ENCODE measurements around the gene ADD2.

The ADD2 gene

DNA sequence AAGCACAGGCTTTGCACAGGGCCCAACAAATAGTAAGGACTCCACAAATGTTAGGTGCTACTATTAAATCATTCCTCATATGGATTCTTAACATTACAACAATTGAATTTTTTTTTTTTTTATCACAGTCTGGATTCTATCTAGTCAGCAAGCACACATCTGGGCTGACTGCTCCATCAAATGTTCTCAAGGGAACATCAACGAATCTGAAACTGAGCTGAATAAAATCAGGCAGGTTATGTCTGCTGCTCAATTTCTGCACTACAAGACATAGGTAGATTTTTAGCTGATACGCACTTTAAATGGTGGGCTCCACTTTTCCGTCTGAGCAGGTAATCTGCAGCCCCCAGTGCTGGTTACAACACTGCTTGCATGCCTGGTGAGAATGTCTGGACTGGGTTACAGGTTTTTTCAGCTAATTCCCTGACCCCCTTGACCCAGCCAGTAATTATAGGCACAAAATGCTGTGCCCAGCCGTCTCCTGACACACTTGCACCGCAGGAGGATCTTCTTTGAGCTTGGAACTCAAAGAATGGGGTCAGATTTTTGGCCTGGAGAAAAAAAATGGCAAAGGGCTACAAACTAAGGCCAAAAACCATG is 44.6 kb downstream of the ADD2 start:
- no peak for DNase-seq (ENCODE audit: low read depth in 2 of 2)

DNA sequence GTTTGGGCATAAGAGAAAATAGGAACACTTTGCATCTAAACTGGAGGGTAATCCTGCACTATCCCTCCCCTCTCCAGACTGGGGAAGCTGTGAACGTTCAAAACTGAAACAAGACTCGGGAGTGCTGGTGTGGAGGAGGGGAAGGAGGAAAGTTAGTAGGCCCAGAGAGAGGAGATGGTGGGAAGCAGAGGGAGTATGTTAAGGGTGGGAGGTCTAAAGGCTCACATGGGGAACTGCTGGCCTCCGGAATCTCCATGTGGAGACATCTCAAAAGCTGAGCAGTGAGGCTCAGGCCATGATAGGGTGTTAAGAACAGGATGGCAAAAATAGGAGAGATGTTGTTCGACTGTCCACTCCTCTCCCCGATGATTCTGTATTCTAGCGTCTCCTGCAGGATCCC is 47.9 kb downstream of the ADD2 start:
- DNase-seq (ENCODE audit: low read depth in 2 of 2) = no peak

DNA sequence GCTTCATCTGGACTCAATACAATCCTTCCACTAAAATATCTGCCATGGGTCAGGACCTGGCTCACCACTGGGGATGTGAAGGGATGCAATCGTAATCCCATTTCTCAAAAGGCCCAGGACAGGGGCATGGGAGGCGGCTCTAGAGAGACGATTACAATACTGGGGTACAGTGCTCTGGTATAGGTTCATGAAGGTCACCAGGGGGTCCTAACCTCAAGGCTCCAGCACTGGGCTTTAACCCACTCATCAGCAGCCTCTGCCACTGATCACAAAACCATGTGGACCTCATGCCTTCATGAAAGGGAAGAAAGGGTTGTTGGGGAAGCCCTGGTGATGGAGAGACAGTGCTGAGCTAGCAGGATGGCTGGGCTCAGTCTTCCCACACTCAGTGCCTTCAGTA is 48.8 kb downstream of the ADD2 start:
- no peak for DNase-seq (ENCODE audit: low read depth in 2 of 2)

DNA sequence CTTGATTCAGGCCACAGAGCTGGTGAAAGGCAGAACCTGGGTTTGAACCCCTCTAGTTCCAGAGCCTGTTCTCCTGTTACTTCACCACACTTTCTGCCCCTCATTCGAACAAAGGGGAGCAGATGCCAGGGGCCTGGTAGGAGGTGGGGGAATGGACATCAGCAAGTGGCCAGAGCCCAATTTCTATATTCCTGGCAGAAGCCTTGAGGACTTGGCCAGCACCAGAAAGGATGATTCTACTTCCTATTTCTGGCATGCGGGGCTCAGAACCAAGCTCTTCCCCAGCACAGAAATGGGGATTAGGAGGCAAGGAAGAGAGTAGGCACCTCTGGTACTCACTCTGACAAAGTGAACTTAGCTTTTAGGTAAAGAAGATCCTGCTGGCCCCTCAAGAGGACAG is 49.3 kb downstream of the ADD2 start:
- no peak for DNase-seq (ENCODE audit: low read depth in 2 of 2)

DNA sequence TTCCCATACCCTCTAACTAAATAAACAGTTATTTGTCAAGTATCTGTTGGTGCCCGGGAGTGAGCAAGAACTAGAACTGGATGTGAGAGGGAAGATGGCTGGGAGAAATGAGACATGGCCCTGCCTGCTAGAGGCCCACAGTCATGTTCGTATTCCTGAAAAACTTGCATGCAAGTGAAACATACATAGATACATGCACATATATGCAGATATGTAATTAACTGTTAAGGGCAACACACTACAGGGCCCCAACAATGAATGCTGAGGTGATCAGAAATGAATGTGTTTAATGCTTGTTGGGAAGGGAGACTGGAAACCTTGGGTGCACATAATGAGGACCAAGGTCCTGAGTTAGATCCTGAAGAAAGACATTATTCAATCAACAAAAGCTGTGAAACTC is 49.8 kb downstream of the ADD2 start:
- DNase-seq (ENCODE audit: low read depth in 2 of 2) = no peak

DNA sequence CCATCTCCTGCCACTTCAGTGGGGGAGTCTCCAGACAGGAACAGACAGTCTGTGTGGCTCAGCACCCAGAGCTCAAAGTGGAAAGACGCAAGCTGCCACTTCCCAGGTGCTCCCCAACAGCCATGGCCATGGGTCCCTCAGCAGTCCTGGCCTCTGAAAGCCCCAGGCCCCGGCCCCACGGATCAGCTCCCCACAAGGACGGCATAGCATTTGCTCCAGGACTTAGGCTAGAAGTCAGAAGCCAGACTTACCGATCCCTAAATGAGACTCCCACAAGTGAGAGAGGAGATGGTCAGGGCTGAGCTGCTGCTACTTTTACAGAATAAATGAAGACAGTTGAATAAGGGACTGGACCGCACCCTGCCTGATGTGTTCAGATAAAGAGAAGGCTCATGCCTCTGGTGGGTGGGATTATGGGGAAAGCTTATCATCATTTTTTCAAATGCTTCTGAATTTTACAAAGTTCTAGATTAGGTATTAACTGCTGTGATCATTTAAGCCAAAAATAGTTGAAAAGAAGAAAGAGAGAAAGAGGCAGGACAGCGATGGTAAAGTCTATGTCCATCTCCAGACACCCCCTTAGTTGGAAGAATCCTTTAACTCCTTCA is 50.5 kb downstream of the ADD2 start:
- DNase-seq (ENCODE audit: low read depth in 2 of 2) = no peak

DNA sequence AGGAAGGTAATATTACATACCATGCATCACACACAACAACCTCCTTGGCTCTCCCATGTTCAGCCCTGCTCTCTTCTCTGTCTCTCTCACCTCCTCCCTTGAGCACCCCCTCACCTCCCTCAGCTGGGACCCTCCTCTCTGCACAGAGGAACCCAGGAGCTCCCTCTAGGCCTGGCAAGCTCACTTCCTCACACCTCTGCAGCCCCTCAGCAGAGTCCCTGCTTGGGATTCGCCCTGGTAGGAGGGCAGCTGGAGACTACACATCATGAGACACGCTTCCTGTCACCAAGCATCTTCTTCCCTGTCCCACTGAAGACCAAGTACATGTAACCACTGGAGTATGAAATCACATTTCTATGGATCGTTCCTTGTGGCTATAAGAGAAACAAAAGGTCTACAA is 51.0 kb downstream of the ADD2 start:
- DNase-seq (ENCODE audit: low read depth in 2 of 2) = no peak

DNA sequence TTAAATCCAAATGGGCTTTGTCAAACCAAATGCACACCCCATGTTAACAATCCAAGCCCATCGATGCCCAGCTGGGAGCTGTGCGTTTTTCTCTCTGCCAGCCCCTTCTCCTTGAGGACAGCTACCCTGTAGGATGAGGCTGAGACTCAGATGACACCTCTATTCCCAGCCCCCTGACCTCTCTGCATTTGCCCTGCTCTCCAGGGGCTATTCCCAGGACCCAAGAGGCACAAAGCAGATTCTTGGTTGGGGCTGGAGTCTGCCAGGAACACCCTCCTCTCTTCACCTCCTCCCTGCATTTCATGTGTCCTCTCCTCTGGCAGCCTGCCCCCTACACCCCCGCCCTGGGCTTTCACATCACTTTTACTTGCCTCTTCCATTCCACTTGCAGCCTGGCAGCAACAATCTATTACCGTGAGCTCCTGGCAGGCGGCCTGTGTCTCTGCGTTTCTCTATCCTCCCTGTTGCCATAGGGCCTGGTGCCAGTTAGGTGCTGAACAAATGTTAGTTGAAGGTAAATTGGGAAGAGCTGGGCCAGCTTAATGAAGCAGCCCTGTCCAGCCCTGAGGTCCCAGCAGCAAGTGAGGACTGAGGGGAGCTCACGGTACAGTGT is 51.8 kb downstream of the ADD2 start:
- DNase-seq (ENCODE audit: low read depth in 2 of 2) = no peak

DNA sequence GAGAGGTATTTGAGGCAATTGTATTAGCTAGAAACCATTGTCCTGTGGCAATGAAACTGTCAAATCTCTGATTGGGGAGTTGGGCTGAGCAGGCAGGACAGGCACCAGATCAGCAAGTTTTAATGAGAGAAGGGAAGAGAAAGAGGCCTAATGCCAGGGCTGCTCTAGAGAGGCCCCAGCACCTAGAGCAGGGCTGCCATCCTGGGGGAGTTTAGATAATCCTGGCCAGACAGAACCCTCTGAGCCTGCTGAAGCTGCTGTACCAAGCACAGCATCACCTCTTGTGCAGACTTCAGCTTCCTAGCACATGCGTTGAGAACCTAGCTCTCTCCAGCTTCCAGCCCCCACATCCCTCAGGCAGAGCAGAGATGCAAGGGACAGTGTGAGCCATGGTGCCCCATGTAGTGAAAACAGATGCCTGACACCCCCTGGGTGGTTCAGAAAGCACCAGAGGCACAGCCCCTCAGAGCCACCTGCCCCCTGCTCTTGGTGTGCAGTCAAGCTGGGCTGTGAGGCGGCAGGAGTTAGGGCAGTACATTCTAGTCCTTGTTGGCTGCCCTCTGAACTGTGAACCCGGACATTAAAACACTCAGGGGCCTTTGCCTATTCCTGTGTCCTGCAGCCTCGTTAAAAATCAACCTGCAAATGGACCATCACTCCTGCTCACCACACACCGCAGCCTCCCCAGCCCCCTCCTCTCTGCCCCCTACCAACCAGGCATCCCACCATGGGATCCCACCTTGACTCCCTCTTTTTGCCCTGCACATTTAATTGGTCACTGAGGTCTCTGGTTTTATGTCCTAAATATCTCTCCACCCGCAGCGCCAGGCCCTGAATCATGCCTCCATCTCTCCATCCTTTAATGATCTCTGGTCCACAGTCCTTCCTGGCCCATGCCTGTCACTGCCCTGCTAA is 52.7 kb downstream of the ADD2 start:
- no peak for DNase-seq (ENCODE audit: low read depth in 2 of 2)

DNA sequence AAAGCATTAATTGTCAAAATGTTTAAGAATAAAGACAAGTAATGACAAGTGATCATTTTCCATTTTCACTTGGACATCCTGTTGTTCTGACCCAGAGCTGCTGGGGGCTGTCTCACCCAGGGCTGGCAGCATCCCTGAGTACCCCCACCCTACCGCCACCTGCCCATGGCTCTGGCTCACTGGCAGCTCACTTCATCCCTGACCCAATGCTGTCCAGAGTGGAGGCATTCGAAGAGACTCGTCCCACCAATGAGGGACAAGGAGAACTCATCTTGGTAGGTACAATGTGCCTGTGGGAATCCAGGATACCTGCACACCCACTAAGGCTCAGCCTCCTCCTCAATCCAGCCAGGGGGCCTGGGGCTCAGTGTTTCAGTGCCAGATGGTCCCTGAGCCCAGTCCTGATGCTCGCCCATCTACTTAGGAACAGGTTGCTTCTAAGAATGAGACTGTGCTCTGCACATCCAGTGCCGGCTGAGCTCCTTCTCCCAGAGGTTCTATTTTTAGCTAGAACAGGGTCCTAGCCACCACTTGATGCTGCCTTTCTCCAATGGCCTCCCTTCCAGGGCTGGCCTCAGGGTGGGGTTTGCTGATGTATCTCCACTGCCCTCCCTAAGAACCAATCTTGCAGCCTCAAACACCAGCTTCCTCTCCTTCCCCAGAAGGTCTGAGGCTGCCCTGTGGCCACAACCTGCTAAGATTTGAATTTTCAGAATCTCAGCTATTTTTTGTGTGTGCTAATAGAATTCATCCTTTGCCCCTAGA is 53.7 kb downstream of the ADD2 start:
- no peak for DNase-seq (ENCODE audit: low read depth in 2 of 2)

DNA sequence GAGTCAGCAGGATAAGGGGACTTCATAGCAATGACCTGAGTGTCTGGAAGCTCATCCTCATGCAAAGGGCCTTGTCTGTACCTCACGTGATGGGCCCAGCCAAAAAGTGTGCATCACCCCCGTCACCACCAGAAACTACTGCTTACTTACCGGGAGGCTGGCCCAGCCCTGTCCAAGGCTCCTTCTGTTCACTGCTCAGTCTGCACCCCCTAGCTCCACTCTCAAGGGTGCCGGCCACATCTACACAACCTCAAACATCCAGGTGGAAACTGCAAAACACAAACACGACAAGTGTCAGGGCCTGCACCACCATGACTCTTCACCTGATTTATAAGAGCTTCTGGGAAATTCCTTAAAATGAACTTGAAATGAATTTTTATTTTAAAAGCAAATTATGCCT is 55.1 kb downstream of the ADD2 start:
- DNase-seq (ENCODE audit: low read depth in 2 of 2) = no peak

DNA sequence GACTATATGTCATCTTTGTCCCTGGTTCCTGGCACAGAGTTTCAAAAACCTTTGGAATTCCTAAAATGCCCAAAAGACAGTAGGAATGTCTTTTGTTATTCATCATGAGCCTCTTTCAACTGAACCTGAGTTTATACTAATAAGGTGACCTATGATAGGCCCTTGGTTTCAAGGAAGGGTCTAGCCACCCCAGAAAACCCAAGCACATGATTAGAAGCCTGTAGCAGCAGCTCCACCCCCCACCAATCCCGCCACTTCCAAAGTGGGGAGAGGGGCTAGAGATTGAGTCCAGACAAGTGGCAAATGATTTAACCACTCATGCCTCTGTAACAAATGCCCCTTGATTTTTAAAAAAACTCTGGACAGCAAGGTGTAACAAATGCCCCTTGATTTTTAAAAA is 56.8 kb downstream of the ADD2 start:
- no peak for DNase-seq (ENCODE audit: low read depth in 2 of 2)

DNA sequence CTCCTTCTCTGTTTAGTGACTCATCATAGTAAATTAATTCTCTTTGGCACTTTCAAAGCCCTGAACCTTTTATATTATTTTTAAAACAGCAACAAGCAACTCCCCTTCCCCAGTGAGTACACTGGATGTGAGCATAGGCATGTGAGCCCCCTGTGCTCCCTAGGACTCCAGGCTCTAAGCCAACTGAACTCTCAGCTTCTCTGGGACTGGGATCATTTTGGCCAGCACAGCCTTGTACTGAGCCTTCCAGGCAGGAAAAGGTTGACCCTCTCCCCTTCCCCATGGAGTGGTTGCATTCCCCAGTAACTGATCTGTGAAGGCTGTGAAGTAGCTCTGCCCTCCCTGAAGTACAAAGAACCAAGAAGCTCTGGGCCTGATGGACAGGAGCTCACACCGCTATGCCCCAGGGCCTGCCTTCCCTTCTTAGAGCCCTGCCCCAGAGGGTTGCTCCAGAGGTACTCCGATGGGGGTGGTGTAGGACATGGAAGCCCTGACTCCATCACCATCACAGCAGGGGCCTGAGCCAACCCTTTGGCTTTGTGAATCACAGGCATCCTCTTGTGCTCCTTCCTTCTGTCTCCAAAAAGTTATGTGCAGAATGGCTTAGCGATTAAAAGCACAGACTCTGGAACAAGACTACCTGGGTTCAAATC is 57.8 kb downstream of the ADD2 start:
- DNase-seq (ENCODE audit: low read depth in 2 of 2) = no peak

DNA sequence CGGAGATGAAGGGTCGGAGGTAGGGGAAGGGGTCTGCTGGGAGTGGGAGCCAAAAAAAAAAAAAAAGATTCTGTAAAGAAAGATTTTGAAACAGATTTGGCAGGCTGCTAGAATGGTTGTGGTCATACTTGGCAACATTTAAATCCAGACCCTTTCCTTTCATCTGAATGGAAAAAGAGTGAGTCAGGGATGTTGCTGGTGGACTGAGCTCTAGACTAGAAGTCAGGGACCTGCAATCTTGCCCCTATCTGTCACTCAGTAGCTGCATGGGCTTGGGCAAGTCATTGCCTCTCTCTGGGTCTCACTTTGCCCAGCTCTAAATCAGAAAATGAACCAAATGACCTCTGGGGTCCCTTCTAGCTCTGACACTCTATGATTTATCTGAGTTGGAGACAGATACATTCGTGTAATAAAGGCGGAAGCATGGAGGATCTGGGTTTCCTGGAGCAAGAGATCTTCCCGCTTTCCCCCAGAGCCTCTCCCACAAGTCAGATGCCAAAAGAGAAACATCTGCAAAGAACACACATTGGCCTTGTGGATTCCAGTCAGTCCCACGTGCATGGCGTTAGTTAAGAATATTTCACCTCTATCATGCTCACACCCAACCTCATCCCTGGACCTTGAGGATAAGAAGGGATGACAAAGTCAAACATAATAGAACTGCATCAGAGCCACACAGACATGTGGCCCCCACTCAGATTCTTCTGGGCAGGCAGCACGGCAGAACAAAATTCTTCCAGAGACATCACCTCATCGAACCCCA is 58.5 kb downstream of the ADD2 start:
- no peak for DNase-seq (ENCODE audit: low read depth in 2 of 2)

DNA sequence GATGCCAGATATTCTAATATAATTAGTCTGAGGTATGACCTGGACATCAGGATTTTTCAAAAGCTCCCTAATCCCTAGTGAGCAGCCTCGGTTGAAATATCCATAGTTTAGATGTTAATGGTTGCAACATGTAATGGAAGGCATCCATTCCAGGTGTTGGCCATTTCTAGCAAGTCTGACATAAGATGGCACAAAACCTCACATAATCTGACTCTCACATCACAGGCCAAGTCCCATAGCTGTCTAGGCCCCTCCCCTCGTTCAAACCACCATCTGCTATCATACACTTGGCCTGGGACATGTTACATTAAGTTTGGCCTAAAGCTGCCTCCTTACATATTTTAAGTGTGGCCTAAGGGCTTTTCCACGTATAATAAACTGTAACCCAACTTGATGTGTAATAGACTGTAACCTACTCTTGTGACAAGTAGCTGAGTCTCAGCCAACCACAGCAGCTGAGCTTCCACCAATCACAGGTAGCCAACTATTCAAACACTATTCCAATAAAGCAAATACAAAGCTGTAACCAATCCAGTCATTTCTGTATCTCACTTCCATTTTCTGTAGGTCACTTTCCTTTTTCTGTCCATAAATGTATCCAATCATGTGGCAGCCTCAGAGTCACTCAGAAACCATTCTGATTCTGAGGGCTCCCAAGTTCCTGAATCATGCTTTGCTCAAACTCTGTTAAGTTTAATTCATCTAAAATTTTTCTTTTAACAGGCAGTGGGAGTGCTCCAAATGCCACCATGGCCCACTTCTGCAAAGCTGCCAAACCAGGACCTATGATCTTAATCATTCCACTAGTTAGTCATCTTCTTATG is 59.4 kb downstream of the ADD2 start:
- DNase-seq (ENCODE audit: low read depth in 2 of 2) = no peak

DNA sequence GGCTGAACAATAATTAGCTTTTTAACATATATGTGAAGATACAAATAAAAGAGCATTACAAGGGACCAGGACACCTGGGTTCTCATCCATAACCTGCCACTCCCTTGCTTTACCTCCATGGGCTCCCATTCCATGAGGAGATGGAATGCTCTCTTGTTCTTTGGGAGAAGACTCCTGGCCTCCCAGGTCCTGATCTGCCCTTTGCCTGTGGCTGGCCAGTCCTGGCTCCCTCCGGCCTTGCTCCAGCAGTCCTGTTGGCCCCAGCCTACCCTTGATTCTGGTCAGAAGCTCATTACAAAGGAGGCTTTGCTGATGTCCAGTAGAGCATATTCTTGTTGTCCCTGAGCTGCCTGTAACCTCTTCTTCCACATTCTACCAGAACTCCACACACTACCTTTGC is 60.3 kb downstream of the ADD2 start:
- DNase-seq (ENCODE audit: low read depth in 2 of 2) = no peak

DNA sequence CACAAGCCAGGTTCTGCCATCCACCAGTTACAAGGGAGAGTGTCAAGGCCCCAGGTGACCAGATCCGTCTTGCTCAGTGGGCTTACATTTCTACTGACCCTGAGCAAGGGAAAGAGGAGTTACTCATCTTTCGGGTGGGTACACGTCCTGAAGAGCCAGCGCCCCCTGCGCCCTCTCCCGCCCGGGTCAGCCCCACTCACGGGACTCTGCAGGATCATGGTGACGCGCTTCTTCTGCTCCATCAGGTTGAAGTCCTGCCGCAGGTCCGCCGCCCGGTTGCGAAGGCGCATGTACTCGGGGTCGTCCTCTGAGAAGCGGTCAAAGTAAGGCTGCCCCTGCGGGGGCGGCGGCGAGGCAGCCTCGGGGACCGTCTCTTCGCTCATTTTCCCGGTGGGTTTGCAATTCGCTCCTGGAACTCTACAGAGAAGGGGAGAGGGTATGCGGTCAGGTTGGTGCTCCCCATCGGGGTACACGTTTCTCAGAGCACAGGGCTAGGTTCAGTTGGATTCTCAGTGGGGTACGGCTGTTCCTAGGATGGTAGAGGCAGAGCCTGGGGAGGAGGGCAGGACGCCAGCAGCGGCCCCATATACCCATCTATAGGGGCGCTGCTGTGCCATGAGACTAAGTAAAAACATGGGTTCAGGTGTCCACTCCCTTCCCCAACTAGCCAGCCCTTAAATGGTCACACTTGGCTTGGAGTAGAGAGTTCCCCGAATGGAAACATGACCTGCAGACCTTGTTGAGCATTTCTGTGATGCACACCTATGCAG is 61.8 kb downstream of the ADD2 start:
- no peak for DNase-seq (ENCODE audit: low read depth in 2 of 2)

DNA sequence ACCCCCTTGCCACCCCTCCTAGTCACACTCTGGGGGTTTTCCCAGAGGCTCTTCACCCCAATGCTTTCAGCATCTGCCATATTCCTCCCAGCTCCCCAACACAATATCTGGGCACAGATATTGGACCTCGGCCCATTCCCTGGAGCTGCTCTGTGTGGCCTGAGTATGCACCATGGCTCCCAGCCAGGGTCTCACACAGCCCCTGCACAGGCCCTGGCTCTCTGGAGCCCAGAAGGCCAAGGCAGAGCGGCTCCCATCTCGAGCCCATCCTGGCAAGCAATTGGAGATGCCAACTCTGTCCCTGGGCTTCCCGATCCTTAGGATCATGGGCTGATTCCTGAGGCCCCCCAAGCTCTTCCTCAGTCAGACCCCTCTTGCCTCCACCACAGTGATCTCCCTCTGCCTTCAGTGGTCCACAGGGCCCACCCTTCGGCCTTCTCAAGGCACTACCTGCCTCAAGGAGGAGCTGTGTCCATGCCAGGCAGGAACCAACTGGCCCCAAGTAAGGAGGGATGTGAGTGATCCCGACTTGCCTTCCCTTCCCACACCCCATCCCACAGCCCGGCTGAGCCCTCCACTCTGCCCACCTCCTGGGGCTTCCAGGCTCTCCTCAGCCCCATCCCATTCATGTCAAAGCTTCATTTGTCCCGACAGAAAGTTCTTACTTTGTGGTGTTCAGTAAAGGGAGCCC is 62.7 kb downstream of the ADD2 start:
- DNase-seq (ENCODE audit: low read depth in 2 of 2) = no peak

Measured in stimulated activated CD4-positive, alpha-beta T cell treated with anti-CD3 and anti-CD28 coated beads, Interleukin-1b, Interleukin-23, amount 100 ng/mL, for 1 hour (primary cell).